Measurements from ENCODE around the gene FXYD6.

GRCh38 chr11:117860139-117860538 is 16.3 kb downstream of the FXYD6 start:
- TF ChIP-seq GATA2 (IDR thresholded peaks at IDR 0.05; ENCODE audit: low read depth, low read length) (no peak), GATA3 (IDR thresholded peaks at IDR 0.05; ENCODE audit: low read depth, low read length) (no peak)
